Tibial artery (tissue), 4 donors: ENCODE results near the gene ALDH3A1.

Experiments used
- DNase-seq, 2 donors: peaks; one replicate each; pipeline ENCODE4 v3.0.0-alpha.2; 2019
- H3K27ac ChIP-seq, 2 donors: fragments of 200-600 bp; sonication (generic) in 1 of 2; 1 replicate in 1 of 2; 2 replicates in 1 of 2; pipeline ENCODE4 v1.5.1; 2018 to 2019; ENCODE audit warnings: mild to moderate bottlenecking in 1 of 2
- H3K27me3 ChIP-seq, 2 donors: fragments of 200-600 bp; sonication (generic) in 1 of 2; one replicate each; pipeline versions ENCODE4 v1.5.1 to v1.6.0; 2016 to 2019
- H3K36me3 ChIP-seq, 3 donors: fragments of 200-600 bp; sonication (generic) in 2 of 3; one replicate each; pipeline ENCODE4 v1.5.1; 2016 to 2019; ENCODE audit warnings: mild to moderate bottlenecking in 2 of 3
- H3K4me1 ChIP-seq, 4 donors: fragments of 200-600 bp; sonication (generic) in 2 of 4; 1 replicate in 3 of 4; 2 replicates in 1 of 4; pipeline ENCODE4 v1.5.1; 2016 to 2019
- H3K4me3 ChIP-seq, 2 donors: fragments of 200-600 bp; sonication (generic) in 1 of 2; 1 replicate in 1 of 2; 2 replicates in 1 of 2; pipeline ENCODE4 v1.5.1; 2018 to 2019; ENCODE audit warnings: mild to moderate bottlenecking in 2 of 2
- H3K9me3 ChIP-seq, 3 donors: fragments of 200-600 bp; sonication (generic) in 1 of 3; one replicate each; pipeline ENCODE4 v1.5.1; 2016 to 2019
- intact Hi-C: fragments of 100-400 bp; cut with DNase I; formaldehyde crosslinking; loops from one replicate; pipeline ENCODE4 v1.15.0; 2023; ENCODE audit warnings: low total_unique reads
- TF ChIP-seq, protein P1 (sequence below), 2 experiments: fragments of 200-600 bp in 1 of 2; fragments of 450-650 bp in 1 of 2; IDR thresholded peaks; one replicate each; pipeline ENCODE4 v1.5.1; 2017 to 2019; ENCODE audit warnings: antibody characterized with exemption in 2 of 2, mild to moderate bottlenecking in 1 of 2, moderate library complexity in 1 of 2

Gene ALDH3A1

DNA sequence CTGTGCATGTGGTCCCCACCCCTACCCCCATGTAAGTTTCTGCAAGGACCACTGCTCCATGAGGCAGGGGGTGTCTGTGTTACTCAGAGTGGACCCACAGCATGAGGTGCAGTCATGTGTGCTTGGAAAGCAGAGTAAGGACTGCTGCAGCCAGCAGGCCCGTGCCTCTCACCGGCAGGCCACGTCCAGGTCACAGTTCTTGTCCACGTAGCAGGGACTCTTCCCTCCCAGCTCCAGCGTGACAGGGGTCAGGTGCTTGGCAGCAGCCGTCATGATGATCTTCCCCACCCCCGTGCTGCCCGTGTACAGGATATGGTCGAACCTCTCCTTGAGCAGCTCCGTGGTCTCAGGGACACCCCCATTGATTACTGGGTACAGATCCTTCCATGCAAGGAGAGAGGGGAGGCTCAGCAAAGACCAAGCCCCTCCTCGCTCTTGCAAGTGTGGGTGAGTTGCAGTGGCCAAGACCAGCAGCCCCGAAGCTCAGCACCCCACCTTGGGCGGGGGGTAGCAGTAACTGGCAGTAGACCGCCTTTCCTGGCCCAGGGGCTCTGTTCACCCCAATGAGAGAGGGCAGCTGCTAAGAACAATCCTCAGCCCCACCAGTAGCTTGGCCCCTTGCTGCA, 6.2 kb downstream of the ALDH3A1 start:
- Histone ChIP-seq H3K9me3 (no peaks in the 10 kb centered on the region), H3K36me3 (no peaks in the 10 kb centered on the region), H3K4me1 (peaks cover 0 to 13% (median 12%) of the 10 kb centered on the region in 4 donors), H3K27me3 (no peaks in the 10 kb centered on the region), H3K4me3 (no peak overlapping the region), H3K27ac (no peak overlapping the region)
- TF ChIP-seq, protein P1, sequence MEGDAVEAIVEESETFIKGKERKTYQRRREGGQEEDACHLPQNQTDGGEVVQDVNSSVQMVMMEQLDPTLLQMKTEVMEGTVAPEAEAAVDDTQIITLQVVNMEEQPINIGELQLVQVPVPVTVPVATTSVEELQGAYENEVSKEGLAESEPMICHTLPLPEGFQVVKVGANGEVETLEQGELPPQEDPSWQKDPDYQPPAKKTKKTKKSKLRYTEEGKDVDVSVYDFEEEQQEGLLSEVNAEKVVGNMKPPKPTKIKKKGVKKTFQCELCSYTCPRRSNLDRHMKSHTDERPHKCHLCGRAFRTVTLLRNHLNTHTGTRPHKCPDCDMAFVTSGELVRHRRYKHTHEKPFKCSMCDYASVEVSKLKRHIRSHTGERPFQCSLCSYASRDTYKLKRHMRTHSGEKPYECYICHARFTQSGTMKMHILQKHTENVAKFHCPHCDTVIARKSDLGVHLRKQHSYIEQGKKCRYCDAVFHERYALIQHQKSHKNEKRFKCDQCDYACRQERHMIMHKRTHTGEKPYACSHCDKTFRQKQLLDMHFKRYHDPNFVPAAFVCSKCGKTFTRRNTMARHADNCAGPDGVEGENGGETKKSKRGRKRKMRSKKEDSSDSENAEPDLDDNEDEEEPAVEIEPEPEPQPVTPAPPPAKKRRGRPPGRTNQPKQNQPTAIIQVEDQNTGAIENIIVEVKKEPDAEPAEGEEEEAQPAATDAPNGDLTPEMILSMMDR (IDR thresholded peaks at IDR 0.05): no peak
- intact Hi-C loops: no loop called here
- no peak for DNase-seq

DNA sequence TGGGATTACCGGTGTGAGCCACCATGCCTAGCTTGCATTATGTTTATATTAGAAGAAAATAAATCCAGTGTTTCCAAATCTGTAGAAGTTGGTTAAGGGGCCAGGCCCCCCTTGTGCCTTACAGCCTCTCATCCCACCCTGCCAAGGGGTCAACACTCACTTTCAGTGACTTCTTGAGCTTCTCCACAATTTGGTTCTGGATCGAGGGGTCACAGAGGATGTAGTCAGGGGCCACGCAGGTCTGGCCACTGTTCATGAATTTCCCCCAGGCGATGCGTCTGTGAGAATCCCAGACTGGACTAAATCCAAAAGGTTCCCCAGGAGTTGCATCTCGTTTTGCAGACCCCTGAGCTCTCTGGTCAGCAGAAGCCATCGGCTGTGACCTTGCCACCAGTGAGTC, 7.2 kb downstream of the ALDH3A1 start:
- Histone ChIP-seq H3K36me3 (no peaks in the 10 kb centered on the region), H3K27me3 (no peaks in the 10 kb centered on the region), H3K27ac (no peak overlapping the region), H3K9me3 (no peaks in the 10 kb centered on the region), H3K4me1 (peaks cover 0 to 13% (median 12%) of the 10 kb centered on the region in 4 donors), H3K4me3 (no peak overlapping the region)
- TF ChIP-seq, protein P1 (IDR thresholded peaks at IDR 0.05): no peak
- no peak for DNase-seq
- intact Hi-C loops: no loop called here

DNA sequence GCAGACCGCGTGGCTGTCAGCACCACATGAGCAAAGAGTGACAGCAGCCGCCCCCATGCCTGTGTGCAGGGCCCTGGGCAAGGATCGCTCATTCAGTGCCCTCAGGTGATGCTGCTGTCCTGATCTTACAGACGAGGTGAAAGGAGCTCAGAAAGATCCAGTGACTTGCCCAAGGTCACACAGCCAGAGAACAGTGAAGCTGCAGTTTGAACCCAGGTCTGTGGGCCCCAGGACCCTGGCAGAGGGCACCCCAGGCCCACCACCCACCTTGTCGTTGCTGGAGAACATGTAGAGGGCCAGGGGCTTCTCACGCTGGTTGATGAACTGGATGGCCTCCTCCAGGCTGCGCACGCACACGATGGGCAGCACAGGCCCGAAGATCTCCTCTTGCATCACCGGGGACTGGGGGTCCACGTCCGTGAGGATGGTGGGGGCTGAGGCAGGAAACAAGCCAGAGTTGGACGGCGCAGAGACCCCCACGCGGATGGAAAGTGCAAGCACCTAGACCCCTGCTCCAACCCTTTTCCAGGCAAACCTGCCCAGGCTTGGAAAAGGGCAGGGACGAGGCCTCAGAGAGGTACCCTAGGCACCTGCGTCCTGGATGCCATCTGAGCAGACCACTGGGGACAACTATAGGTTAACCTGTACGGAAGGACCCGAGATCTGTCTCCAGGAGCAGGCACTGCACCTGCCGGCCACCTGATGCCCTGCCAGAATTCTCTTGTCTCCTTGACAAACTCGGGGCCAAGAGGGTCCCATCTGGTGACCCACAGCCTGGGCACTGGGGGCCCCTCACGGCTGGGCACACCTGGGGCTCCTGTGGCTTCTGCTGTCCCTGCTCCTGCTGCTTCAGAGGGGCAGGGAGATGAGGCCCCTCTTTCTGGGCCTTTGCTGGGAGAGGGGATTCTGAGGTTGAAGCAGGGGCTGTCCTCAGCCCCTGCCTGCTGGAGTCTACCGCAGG, 8.6 kb downstream of the ALDH3A1 start:
- Histone ChIP-seq H3K27me3 (no peaks in the 10 kb centered on the region), H3K4me3 (no peak overlapping the region), H3K27ac (no peak overlapping the region), H3K36me3 (no peaks in the 10 kb centered on the region), H3K4me1 (peaks cover 0 to 4% (median 2%) of the 10 kb centered on the region in 4 donors), H3K9me3 (no peaks in the 10 kb centered on the region)
- TF ChIP-seq, protein P1 (IDR thresholded peaks at IDR 0.05): no peak
- intact Hi-C loops: no loop called here
- DNase-seq: no peak

DNA sequence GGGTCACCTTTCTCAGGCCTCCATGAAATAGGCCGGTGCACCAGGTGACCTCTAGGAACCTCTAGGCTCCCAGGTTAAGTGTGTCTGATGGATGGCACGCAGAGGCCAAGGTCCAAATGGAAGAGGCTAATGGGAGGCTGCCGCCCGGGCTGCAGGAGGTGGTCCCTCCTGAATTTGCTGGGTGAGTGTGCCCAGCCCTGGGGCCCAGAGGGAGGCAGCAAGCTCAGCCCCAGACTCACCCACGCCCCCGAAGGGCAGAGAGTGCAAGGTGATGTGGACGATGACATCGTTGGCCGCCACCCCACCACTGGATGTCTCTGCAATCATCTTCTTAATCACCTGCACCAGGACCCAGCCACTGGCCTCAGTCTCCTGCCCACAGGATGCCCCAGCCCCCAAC, 9.3 kb downstream of the ALDH3A1 start:
- Histone ChIP-seq H3K27ac (no peak overlapping the region), H3K4me1 (no peaks in the 10 kb centered on the region), H3K36me3 (no peaks in the 10 kb centered on the region), H3K9me3 (no peaks in the 10 kb centered on the region), H3K4me3 (no peak overlapping the region), H3K27me3 (no peaks in the 10 kb centered on the region)
- intact Hi-C loops: no loop called here
- DNase-seq: no peak
- TF ChIP-seq, protein P1 (IDR thresholded peaks at IDR 0.05): no peak

DNA sequence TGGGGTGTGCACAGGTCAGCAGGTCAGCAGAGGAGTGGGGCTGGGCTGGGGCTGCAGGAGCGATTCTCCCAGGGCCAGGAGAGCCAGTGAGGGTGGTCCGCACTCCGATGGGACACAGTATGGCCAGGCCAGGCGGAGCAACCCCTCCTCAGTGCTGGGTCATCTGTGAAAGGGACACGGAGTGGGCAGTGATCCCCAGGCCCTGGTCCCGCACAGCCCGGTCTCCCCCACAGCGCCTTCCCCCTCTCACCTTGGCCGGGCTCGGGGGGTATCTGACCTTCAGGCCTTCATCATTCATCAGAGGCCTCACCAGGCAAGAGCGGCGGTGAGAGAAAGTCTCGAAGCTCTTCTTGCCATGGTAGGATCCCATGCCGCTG, 10.0 kb downstream of the ALDH3A1 start:
- no peaks in the 10 kb centered on the region for H3K4me1 ChIP-seq
- TF ChIP-seq, protein P1 (IDR thresholded peaks at IDR 0.05): no peak
- H3K27ac ChIP-seq: no peak overlapping the region
- H3K4me3 ChIP-seq: no peak overlapping the region
- DNase-seq: no peak
- no peaks in the 10 kb centered on the region for H3K27me3 ChIP-seq
- no peaks in the 10 kb centered on the region for H3K9me3 ChIP-seq
- intact Hi-C loops: no loop called here
- H3K36me3 ChIP-seq: no peaks in the 10 kb centered on the region
